GM12891 (cell line): Measurements from ENCODE around the gene ROBO1.

Experiments
- POLR2A ChIP-seq: IDR thresholded peaks from 2 replicates; pipeline ENCODE4 v1.6.1; 2011; ENCODE audit warnings: low read depth, low read length, control low read depth
- TAF1 ChIP-seq: IDR thresholded peaks from 2 replicates; pipeline ENCODE4 v1.6.1; 2011; ENCODE audit warnings: low read depth, low read length, control low read depth

GRCh38 chr3:79249701-79250100, 518.1 kb downstream of the ROBO1 start:
- TF ChIP-seq POLR2A (no peak), TAF1 (no peak)
